Measurements from ENCODE around the gene PLCH2. TPM values are rescaled to one million over a fixed set of nuclear protein-coding genes. Genes with fewer than 3 reads are reported as not detected.

PLCH2 gene
- total and polyA plus RNA-seq, 4 donors: 2.1 to 7.9 (median 3.4) TPM

- ATAC-seq (ENCODE audit: insufficient read depth, low FRiP score) (no peak), DNase-seq (no peak)
- H3K36me3 ChIP-seq (ENCODE audit: control insufficient read depth in 4 of 4, insufficient read depth in 4 of 4, low read length in 4 of 4): no peaks in the 10 kb centered on the region
- 66 to 80% methylated on average over 12 to 13 of the region's 13 CpGs for WGBS, 2 donors
- no peak for TF ChIP-seq CTCF (IDR thresholded peaks at IDR 0.05; ENCODE audit: control extremely low read depth, extremely low read depth)
- H3K27me3 ChIP-seq (ENCODE audit: control insufficient read depth in 3 of 3, insufficient read depth in 3 of 3, low read length in 2 of 3): peaks cover 6 to 34% (median 29%) of the 10 kb centered on the region in 3 donors
- H3K9me3 ChIP-seq (ENCODE audit: control insufficient read depth in 4 of 4, insufficient read depth in 3 of 4, low read length in 3 of 4): peaks cover 0 to 4% (median 0%) of the 10 kb centered on the region in 4 donors
- H3K4me1 ChIP-seq (ENCODE audit: control insufficient read depth in 5 of 5, insufficient read depth in 5 of 5, low read length in 5 of 5): peaks cover 0 to 17% (median 0%) of the 10 kb centered on the region in 5 donors
- H3K27ac ChIP-seq (ENCODE audit: low read depth in 1 of 2, low read length in 1 of 2): no peak overlapping the region
- no peak overlapping the region for H3K9ac ChIP-seq (ENCODE audit: insufficient read depth in 1 of 2, low read length in 2 of 2)
- no peak overlapping the region for H3K4me3 ChIP-seq
Observed at GRCh38 chr1:2441746-2442145, 34.3 kb upstream of the PLCH2 start.

- no peaks in the 10 kb centered on the region for H3K36me3 ChIP-seq (ENCODE audit: control insufficient read depth in 4 of 4, insufficient read depth in 4 of 4, low read length in 4 of 4)
- H3K27ac ChIP-seq (ENCODE audit: low read depth in 1 of 2, low read length in 1 of 2): no peak overlapping the region
- WGBS, 2 donors: 56 to 73% methylated on average over 6 of the region's 6 CpGs
- H3K27me3 ChIP-seq (ENCODE audit: control insufficient read depth in 3 of 3, insufficient read depth in 3 of 3, low read length in 2 of 3): peaks cover 6 to 34% (median 27%) of the 10 kb centered on the region in 3 donors
- peaks cover 0 to 17% (median 0%) of the 10 kb centered on the region in 5 donors for H3K4me1 ChIP-seq (ENCODE audit: control insufficient read depth in 5 of 5, insufficient read depth in 5 of 5, low read length in 5 of 5)
- ATAC-seq (ENCODE audit: insufficient read depth, low FRiP score) (no peak), DNase-seq (peak; percentile 54 to 67 (median 57))
- H3K9me3 ChIP-seq (ENCODE audit: control insufficient read depth in 4 of 4, insufficient read depth in 3 of 4, low read length in 3 of 4): peaks cover 0 to 4% (median 0%) of the 10 kb centered on the region in 4 donors
- H3K4me3 ChIP-seq: no peak overlapping the region
- TF ChIP-seq CTCF (IDR thresholded peaks at IDR 0.05; ENCODE audit: control extremely low read depth, extremely low read depth): no peak
- no peak overlapping the region for H3K9ac ChIP-seq (ENCODE audit: insufficient read depth in 1 of 2, low read length in 2 of 2)
Observed at GRCh38 chr1:2442661-2443060, 33.4 kb upstream of the PLCH2 start.

GRCh38 chr1:2443277-2444137, 32.6 kb upstream of the PLCH2 start:
- WGBS, 2 donors: 0 to 3% methylated on average over 41 to 107 of the region's 107 CpGs
- Histone ChIP-seq H3K4me1 (ENCODE audit: control insufficient read depth in 5 of 5, insufficient read depth in 5 of 5, low read length in 5 of 5) (peaks cover 0 to 17% (median 0%) of the 10 kb centered on the region in 5 donors), H3K27me3 (ENCODE audit: control insufficient read depth in 3 of 3, insufficient read depth in 3 of 3, low read length in 2 of 3) (peaks cover 6 to 34% (median 26%) of the 10 kb centered on the region in 3 donors), H3K4me3 (no peak overlapping the region), H3K9me3 (ENCODE audit: control insufficient read depth in 4 of 4, insufficient read depth in 3 of 4, low read length in 3 of 4) (peaks cover 0 to 4% (median 0%) of the 10 kb centered on the region in 4 donors), H3K9ac (ENCODE audit: insufficient read depth in 1 of 2, low read length in 2 of 2) (no peak overlapping the region), H3K27ac (ENCODE audit: low read depth in 1 of 2, low read length in 1 of 2) (no peak overlapping the region), H3K36me3 (ENCODE audit: control insufficient read depth in 4 of 4, insufficient read depth in 4 of 4, low read length in 4 of 4) (no peaks in the 10 kb centered on the region)
- TF ChIP-seq CTCF (IDR thresholded peaks at IDR 0.05; ENCODE audit: control extremely low read depth, extremely low read depth): no peak
- DNase-seq: peak; percentile 43 to 62 (median 58)
- no peak for ATAC-seq (ENCODE audit: insufficient read depth, low FRiP score)
